MCF 10A (cell line): ENCODE data around the gene OXCT2. TPM values are rescaled to one million over a fixed set of nuclear protein-coding genes. Genes with fewer than 3 reads are reported as not detected.

Experiments used
- BruUV-seq: library from RNA; stranded (reverse); fragments of 400-500 nt; replicated peaks from 2 replicates; lab custom pipeline; 2021; lab: Mats Ljungman, UMichigan
- CTCF ChIA-PET: fragments of 300-600 bp; sonication (Branson Sonifier 250); formaldehyde crosslinking; extraction: SDS; loops from one replicate; lab custom pipeline; 2021; ENCODE audit warnings: antibody characterized with exemption, inconsistent platforms; lab: Yijun Ruan, JAX
- POLR2A ChIA-PET: fragments of 300-600, 350-650 bp; sonication (Branson Sonifier 250); formaldehyde crosslinking; extraction: SDS; loops from one replicate; lab custom pipeline; 2020; ENCODE audit warnings: antibody characterized with exemption, inconsistent platforms; lab: Yijun Ruan, JAX
- DNase-seq: peaks from one replicate; pipeline ENCODE4 v3.0.0-alpha.2; 2018; ENCODE audit not compliant: unreplicated experiment
- H3K27ac Mint-ChIP-seq: one replicate; pipeline ENCODE4 v1.8.0; 2022; ENCODE audit warnings: mild to moderate bottlenecking, low read depth, mixed read lengths; ENCODE audit not compliant: unreplicated experiment
- H3K27me3 Mint-ChIP-seq: one replicate; pipeline ENCODE4 v1.8.0; 2022; ENCODE audit warnings: mixed read lengths; ENCODE audit not compliant: insufficient read depth, unreplicated experiment
- H3K36me3 Mint-ChIP-seq: one replicate; pipeline ENCODE4 v1.8.0; 2022; ENCODE audit warnings: mild to moderate bottlenecking, moderate library complexity, mixed read lengths; ENCODE audit not compliant: insufficient read depth, unreplicated experiment
- H3K4me1 Mint-ChIP-seq: one replicate; pipeline ENCODE4 v1.8.0; 2022; ENCODE audit warnings: mixed read lengths; ENCODE audit not compliant: insufficient read depth, unreplicated experiment
- H3K4me3 Mint-ChIP-seq: one replicate; pipeline ENCODE4 v1.8.0; 2022; ENCODE audit warnings: mild to moderate bottlenecking, moderate library complexity, mixed read lengths; ENCODE audit not compliant: unreplicated experiment
- H3K9me3 Mint-ChIP-seq: one replicate; pipeline ENCODE4 v1.8.0; 2022; ENCODE audit warnings: mixed read lengths; ENCODE audit not compliant: unreplicated experiment
- intact Hi-C: fragments of 100-400 bp; cut with micrococcal nuclease; formaldehyde crosslinking; loops from 2 replicates; pipeline ENCODE4 v1.14.1; 2022
- total RNA-seq: library from RNA; stranded (reverse); gene quantifications from 2 replicates; pipeline ENCODE4 v1.2.3, GENCODE V29; 2022
- TF ChIP-seq, protein P1 (sequence below): fragments of 200-600 bp; IDR thresholded peaks from one replicate; pipeline ENCODE4 v1.8.0; 2022; ENCODE audit warnings: antibody characterized with exemption, mild to moderate bottlenecking; ENCODE audit not compliant: unreplicated experiment

Gene OXCT2
- total RNA-seq, 1 experiment from 2014 or later, result not detected

DNA sequence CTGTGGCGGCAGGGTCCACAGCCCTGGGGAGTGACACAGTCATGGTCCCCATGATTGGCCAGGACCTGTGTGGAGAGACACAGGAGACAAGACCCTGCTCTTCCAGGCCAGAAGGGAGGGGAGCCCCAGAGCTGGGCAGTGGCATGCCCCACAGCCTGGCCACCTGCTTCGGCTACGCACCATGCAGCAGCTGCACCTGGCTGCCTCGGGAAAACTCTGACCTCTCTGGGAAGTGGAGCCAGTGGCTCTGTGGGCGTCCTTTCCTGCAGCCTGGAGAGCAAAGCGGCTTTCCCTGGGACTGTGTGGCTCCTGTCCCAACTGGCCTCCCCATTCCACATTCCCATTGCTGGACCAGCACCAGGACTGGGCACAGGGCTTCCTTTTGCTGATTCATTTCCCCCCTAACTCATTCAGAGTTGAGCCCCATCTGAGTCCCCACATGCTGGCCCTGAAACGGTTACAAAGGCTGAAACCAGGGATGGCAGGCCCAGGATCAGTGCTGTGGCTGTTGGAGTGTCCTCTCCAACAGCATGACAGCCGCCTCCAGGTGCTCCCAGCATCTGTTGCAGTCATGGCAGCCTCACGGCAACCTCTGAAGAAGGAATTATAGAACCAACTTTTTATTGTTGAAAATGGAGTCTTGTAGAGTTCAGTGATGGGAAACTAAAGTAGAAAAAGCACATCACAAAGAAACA, 15.0 kb downstream of the OXCT2 start:
- CTCF ChIA-PET, result no interaction called here
- POLR2A ChIA-PET, result no interaction called here
- BruUV-seq, result no TSS peak
- TF ChIP-seq, protein P1, sequence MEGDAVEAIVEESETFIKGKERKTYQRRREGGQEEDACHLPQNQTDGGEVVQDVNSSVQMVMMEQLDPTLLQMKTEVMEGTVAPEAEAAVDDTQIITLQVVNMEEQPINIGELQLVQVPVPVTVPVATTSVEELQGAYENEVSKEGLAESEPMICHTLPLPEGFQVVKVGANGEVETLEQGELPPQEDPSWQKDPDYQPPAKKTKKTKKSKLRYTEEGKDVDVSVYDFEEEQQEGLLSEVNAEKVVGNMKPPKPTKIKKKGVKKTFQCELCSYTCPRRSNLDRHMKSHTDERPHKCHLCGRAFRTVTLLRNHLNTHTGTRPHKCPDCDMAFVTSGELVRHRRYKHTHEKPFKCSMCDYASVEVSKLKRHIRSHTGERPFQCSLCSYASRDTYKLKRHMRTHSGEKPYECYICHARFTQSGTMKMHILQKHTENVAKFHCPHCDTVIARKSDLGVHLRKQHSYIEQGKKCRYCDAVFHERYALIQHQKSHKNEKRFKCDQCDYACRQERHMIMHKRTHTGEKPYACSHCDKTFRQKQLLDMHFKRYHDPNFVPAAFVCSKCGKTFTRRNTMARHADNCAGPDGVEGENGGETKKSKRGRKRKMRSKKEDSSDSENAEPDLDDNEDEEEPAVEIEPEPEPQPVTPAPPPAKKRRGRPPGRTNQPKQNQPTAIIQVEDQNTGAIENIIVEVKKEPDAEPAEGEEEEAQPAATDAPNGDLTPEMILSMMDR, result no peak
- Mint-ChIP-seq H3K36me3 (peaks cover 50% of the 10 kb centered on the region), H3K27me3 (no peaks in the 10 kb centered on the region), H3K4me1 (no peaks in the 10 kb centered on the region), H3K4me3 (no peak overlapping the region), H3K27ac (no peak overlapping the region), H3K9me3 (no peaks in the 10 kb centered on the region)
- intact Hi-C loops, result no loop called here
- no peak for DNase-seq

DNA sequence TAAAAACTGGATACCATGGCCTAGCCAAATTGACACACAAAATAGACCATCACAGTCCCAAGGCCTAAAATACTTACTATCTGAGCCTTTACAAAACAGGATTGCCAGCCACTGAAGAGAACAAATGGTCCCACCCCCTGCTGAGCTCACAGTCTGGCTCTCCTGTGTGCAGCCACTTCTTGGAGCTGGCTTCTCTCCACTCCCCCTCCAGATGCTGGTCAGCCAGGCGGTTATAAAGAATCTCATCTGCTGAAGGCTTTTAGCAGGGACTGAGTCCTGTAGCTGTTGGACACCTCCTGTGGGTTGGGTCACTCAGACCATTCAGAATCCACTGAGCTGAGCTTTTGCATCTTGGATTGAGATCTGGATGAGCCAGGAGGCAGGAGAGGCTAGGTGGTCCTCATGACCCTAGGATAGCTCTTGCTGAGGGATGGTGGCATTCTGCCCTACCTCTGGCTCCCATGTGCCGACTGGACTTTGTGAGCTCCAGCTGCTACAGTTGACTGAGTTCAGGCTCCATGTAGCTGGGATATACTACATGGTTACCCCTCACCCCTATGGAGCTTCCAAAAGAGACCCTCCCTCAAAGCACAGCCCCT, 16.1 kb downstream of the OXCT2 start:
- Mint-ChIP-seq H3K27me3 (no peaks in the 10 kb centered on the region), H3K4me3 (no peak overlapping the region), H3K9me3 (no peaks in the 10 kb centered on the region), H3K4me1 (no peaks in the 10 kb centered on the region), H3K27ac (no peak overlapping the region), H3K36me3 (peaks cover 61% of the 10 kb centered on the region)
- intact Hi-C loops, result no loop called here
- ChIA-PET CTCF (interaction anchor here (0.6 to 1.1 kb wide), 4 partner anchors 8 to 148 kb away, joined by 3 to 5 read pairs (median 3); no protein-coding TSS in a partner anchor), POLR2A (no interaction called here)
- BruUV-seq, result no TSS peak
- DNase-seq, result no peak
- TF ChIP-seq, protein P1, result no peak

DNA sequence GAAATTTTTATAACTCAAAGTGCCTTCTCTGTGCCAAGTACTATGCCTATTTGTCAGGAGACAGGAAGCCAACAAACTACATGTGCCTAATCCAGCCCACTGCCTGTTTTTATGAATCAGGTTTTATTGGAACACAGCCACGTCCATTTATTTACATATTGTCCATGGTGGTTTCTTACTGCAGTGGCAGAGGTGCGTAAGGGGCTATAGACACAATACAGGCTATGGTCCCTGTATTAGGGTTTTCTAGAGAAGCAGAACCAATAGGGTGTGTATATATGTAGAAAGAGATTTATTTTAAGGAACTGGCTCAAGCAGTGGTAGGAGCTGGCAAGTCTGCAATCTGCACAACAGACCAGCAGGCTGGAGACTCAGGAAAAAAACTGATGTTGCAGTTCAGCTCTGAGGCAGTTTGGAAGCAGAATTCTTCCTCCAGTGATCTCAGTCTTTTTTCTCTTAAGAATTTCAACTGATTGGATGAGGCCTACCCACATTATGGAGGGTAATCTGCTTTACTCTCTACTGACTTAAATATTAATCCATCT, 17.1 kb downstream of the OXCT2 start:
- DNase-seq, result no peak
- Mint-ChIP-seq H3K9me3 (no peaks in the 10 kb centered on the region), H3K4me3 (no peak overlapping the region), H3K27me3 (no peaks in the 10 kb centered on the region), H3K27ac (no peak overlapping the region), H3K36me3 (peaks cover 64% of the 10 kb centered on the region), H3K4me1 (no peaks in the 10 kb centered on the region)
- TF ChIP-seq, protein P1, result no peak
- BruUV-seq, result no TSS peak
- CTCF ChIA-PET, result no interaction called here
- POLR2A ChIA-PET, result no interaction called here
- intact Hi-C loops, result no loop called here
